IMR-90 (cell line): ENCODE results near the gene NABP1. TPM values are rescaled to one million over a fixed set of nuclear protein-coding genes. Genes with fewer than 3 reads are reported as not detected.
A peak's percentile ranks its signal among the peaks of the same experiment; 100 is the strongest.

Source experiments
- ATAC-seq: fragments of 200-7000 bp; cut with Tn5 transposase; 2 replicates; pipeline ENCODE4 v1.9.1; 2020; ENCODE audit warnings: low read depth, mild to moderate bottlenecking, moderate library complexity
- BruUV-seq: library from RNA; stranded (reverse); fragments of 400-500 nt; replicated peaks from 2 replicates; lab custom pipeline; 2021; lab: Mats Ljungman, UMichigan
- CTCF ChIA-PET: fragments of 300-600 bp; formaldehyde crosslinking; extraction: SDS; loops from one replicate; lab custom pipeline; 2021; ENCODE audit warnings: antibody characterized with exemption; lab: Yijun Ruan, JAX
- POLR2A ChIA-PET: fragments of 300-600 bp; sonication (Branson Sonifier 250); formaldehyde crosslinking; loops from one replicate; lab custom pipeline; 2022; ENCODE audit warnings: antibody characterized with exemption; ENCODE audit not compliant: unreplicated experiment; lab: Charles Lee
- DNase-seq: peaks from one replicate; pipeline ENCODE4 v3.0.0; 2013
- H2AFZ ChIP-seq: replicated peaks from 2 replicates; pipeline ENCODE3; 2013; ENCODE audit warnings: low read length, mild to moderate bottlenecking; ENCODE audit not compliant: poor library complexity
- H2AK5ac ChIP-seq: 2 replicates; pipeline ENCODE4 v1.6.1; 2013; ENCODE audit warnings: low read depth, low read length, inconsistent platforms
- H2AK9ac ChIP-seq: replicated peaks from 2 replicates; pipeline ENCODE3; 2013; ENCODE audit warnings: mild to moderate bottlenecking, low read depth, low read length, moderate library complexity; ENCODE audit not compliant: poor library complexity
- H2BK120ac ChIP-seq: 2 replicates; pipeline ENCODE4 v1.6.1; 2013; ENCODE audit warnings: low read depth, low read length, inconsistent platforms
- H2BK15ac ChIP-seq: 3 replicates; pipeline ENCODE4 v1.6.1; 2013; ENCODE audit warnings: low read depth, low read length, inconsistent platforms
- H2BK20ac ChIP-seq: 2 replicates; pipeline ENCODE4 v1.6.1; 2013; ENCODE audit warnings: low read depth, mild to moderate bottlenecking, inconsistent platforms, low read length, moderate library complexity
- H2BK5ac ChIP-seq: 2 replicates; pipeline ENCODE4 v1.6.1; 2013; ENCODE audit warnings: mild to moderate bottlenecking, low read depth, low read length, inconsistent platforms; ENCODE audit not compliant: poor library complexity, severe bottlenecking
- H3K14ac ChIP-seq: replicated peaks from 2 replicates; pipeline ENCODE4 v1.6.1; 2013; ENCODE audit warnings: low read depth, low read length, inconsistent platforms
- H3K18ac ChIP-seq: 2 replicates; pipeline ENCODE4 v1.6.1; 2013; ENCODE audit warnings: low read depth, low read length, control low read depth
- H3K23ac ChIP-seq: 2 replicates; pipeline ENCODE4 v1.6.1; 2013; ENCODE audit warnings: low read depth, low read length, inconsistent platforms
- H3K27ac ChIP-seq: 2 replicates; pipeline ENCODE4 v1.5.1; 2013; ENCODE audit warnings: mild to moderate bottlenecking, control low read depth, low read length; ENCODE audit not compliant: insufficient read depth
- H3K27me3 ChIP-seq: 2 replicates; pipeline ENCODE4 v1.6.1; 2013; ENCODE audit warnings: low read length; ENCODE audit not compliant: control insufficient read depth, insufficient read depth
- H3K36me3 ChIP-seq: 2 replicates; pipeline ENCODE4 v1.6.1; 2013; ENCODE audit warnings: low read length, mixed read lengths; ENCODE audit not compliant: control insufficient read depth, insufficient read depth
- H3K4ac ChIP-seq: 2 replicates; pipeline ENCODE4 v1.6.1; 2013; ENCODE audit warnings: low read depth, low read length, inconsistent platforms
- H3K4me1 ChIP-seq: 2 replicates; pipeline ENCODE4 v1.6.1; 2013; ENCODE audit warnings: low read length, mixed read lengths; ENCODE audit not compliant: control insufficient read depth, insufficient read depth
- H3K4me2 ChIP-seq: 2 replicates; pipeline ENCODE4 v1.6.1; 2013; ENCODE audit warnings: low read depth, mild to moderate bottlenecking, control low read depth, low read length, moderate library complexity
- H3K4me3 ChIP-seq: 2 replicates; pipeline ENCODE4 v1.5.1; 2013; ENCODE audit warnings: low read depth, mild to moderate bottlenecking, control low read depth, low read length, moderate library complexity; ENCODE audit not compliant: insufficient read depth
- H3K56ac ChIP-seq: 2 replicates; pipeline ENCODE4 v1.6.1; 2013; ENCODE audit warnings: low read length, inconsistent platforms; ENCODE audit not compliant: insufficient read depth; ENCODE audit errors: extremely low read depth
- H3K79me1 ChIP-seq, 2 experiments: 2 replicates each; pipeline ENCODE4 v1.6.1; 2013; ENCODE audit warnings: low read length in 2 of 2, inconsistent platforms in 1 of 2, low read depth in 1 of 2
- H3K9ac ChIP-seq: 2 replicates; pipeline ENCODE4 v1.6.1; 2013; ENCODE audit warnings: low read depth, low read length, control low read depth
- H3K9me1 ChIP-seq: 2 replicates; pipeline ENCODE4 v1.6.1; 2013; ENCODE audit warnings: low read length, inconsistent platforms; ENCODE audit not compliant: insufficient read depth
- H3K9me3 ChIP-seq: 2 replicates; pipeline ENCODE4 v1.6.1; 2013; ENCODE audit warnings: low read length; ENCODE audit not compliant: control insufficient read depth, insufficient read depth
- H4K20me1 ChIP-seq: 2 replicates; pipeline ENCODE4 v1.6.1; 2013; ENCODE audit warnings: low read length, inconsistent platforms; ENCODE audit not compliant: insufficient read depth
- H4K5ac ChIP-seq: 2 replicates; pipeline ENCODE4 v1.6.1; 2013; ENCODE audit warnings: mild to moderate bottlenecking, low read depth, low read length, control low read depth
- H4K8ac ChIP-seq, 2 experiments: 2 replicates each; pipeline ENCODE4 v1.6.1; 2013; ENCODE audit warnings: low read depth in 2 of 2, low read length in 2 of 2, control low read depth in 1 of 2, inconsistent platforms in 1 of 2
- H4K91ac ChIP-seq: 2 replicates; pipeline ENCODE4 v1.6.1; 2013; ENCODE audit warnings: low read depth, low read length, inconsistent platforms; ENCODE audit not compliant: insufficient read depth
- BHLHE40 ChIP-seq: fragments of 150-350 bp; IDR thresholded peaks from 2 replicates; pipeline ENCODE4 v1.6.1; 2016; ENCODE audit warnings: mild to moderate bottlenecking, low read depth, low read length
- CEBPB ChIP-seq: IDR thresholded peaks from 2 replicates; pipeline ENCODE4 v1.6.1; 2012; ENCODE audit warnings: low read depth, low read length, improper control_type of control experiment
- CHD1 ChIP-seq: IDR thresholded peaks from 2 replicates; pipeline ENCODE4 v1.6.1; 2012; ENCODE audit warnings: low read depth, low read length, improper control_type of control experiment
- CTCF ChIP-seq: conservative IDR thresholded peaks from 2 replicates; pipeline ENCODE4 v1.5.1; 2012; ENCODE audit warnings: mild to moderate bottlenecking, low read depth, low read length, improper control_type of control experiment
- ELK1 ChIP-seq: fragments of 150-350 bp; IDR thresholded peaks from 2 replicates; pipeline ENCODE4 v1.6.1; 2016; ENCODE audit warnings: low read depth, mild to moderate bottlenecking, low read length, moderate library complexity, borderline replicate concordance
- MAFK ChIP-seq: IDR thresholded peaks from 2 replicates; pipeline ENCODE4 v1.6.1; 2012; ENCODE audit warnings: low read depth, low read length, improper control_type of control experiment
- MAZ ChIP-seq: IDR thresholded peaks from 2 replicates; pipeline ENCODE4 v1.6.1; 2012; ENCODE audit warnings: low read depth, mild to moderate bottlenecking, low read length, improper control_type of control experiment, moderate library complexity, borderline replicate concordance
- MXI1 ChIP-seq: IDR thresholded peaks from 2 replicates; pipeline ENCODE4 v1.6.1; 2012; ENCODE audit warnings: low read depth, mild to moderate bottlenecking, low read length, moderate library complexity, borderline replicate concordance
- NFE2L2 ChIP-seq: fragments of 150-350 bp; IDR thresholded peaks from 2 replicates; pipeline ENCODE4 v1.6.1; 2016; ENCODE audit warnings: low read depth, mild to moderate bottlenecking, low read length
- POLR2A ChIP-seq: IDR thresholded peaks from 2 replicates; pipeline ENCODE4 v1.6.1; 2012; ENCODE audit warnings: mild to moderate bottlenecking, low read depth, low read length
- RAD21 ChIP-seq: IDR thresholded peaks from 2 replicates; pipeline ENCODE4 v1.6.1; 2012; ENCODE audit warnings: low read length, improper control_type of control experiment
- RFX5 ChIP-seq: IDR thresholded peaks from 2 replicates; pipeline ENCODE4 v1.8.0; 2012; ENCODE audit warnings: low read depth, mild to moderate bottlenecking, low read length, moderate library complexity
- SMC3 ChIP-seq: fragments of 150-350 bp; IDR thresholded peaks from 2 replicates; pipeline ENCODE4 v1.6.1; 2016; ENCODE audit warnings: low read depth, mild to moderate bottlenecking, antibody characterized with exemption, low read length, moderate library complexity
- USF2 ChIP-seq: fragments of 150-350 bp; IDR thresholded peaks from 2 replicates; pipeline ENCODE4 v1.6.1; 2017; ENCODE audit warnings: mild to moderate bottlenecking, antibody characterized with exemption, low read length, low read depth
- WGBS, 2 experiments: methylation state at CpG; one replicate each; pipeline versions ENCODE4 v1.1.5 to v1.1.7; 2013; ENCODE audit warnings: missing lambda C conversion rate in 2 of 2; ENCODE audit not compliant: insufficient read length in 1 of 2; ENCODE audit errors: extremely low coverage in 2 of 2; 5-methylcytosine and 5-hydroxymethylcytosine counted together
- dilution Hi-C: fragments of 300-500 bp; cut with HindIII; formaldehyde crosslinking; loops from one replicate; pipeline ENCODE4 v1.14.3; 2018; ENCODE audit warnings: low sequenced_read_pairs; ENCODE audit not compliant: unreplicated experiment
- in situ Hi-C: fragments of 300-500 bp; cut with MboI; formaldehyde crosslinking; loops from 3 replicates; pipeline ENCODE4 v1.14.3; 2019; ENCODE audit warnings: low sequenced_read_pairs, inconsistent platforms, mixed read lengths
- intact Hi-C: fragments of 100-400 bp; cut with micrococcal nuclease; formaldehyde crosslinking; loops from 2 replicates; pipeline ENCODE4 v1.10.0; 2022
- polyA plus RNA-seq, 3 experiments: library from polyadenylated mRNA; depleted of rRNA; stranded (reverse); fragments of >200 nt; gene quantifications; 2 replicates each; pipeline ENCODE4 v1.2.3, GENCODE V29; 2012; ENCODE audit warnings: low replicate concordance in 1 of 3
- total RNA-seq: library from RNA; depleted of rRNA; stranded (reverse); fragments of >200 nt; gene quantifications from 2 replicates; pipeline ENCODE4 v1.2.3, GENCODE V29; 2012

Gene NABP1
- total and polyA plus RNA-seq, 2 of the 4 experiments (the other 2 are of a cell fraction): 57.7 to 73.3 TPM

- 0 out of 2 replicates have a peak overlapping the region, but pooled peaks have one; percentile 4 for H3K23ac ChIP-seq
- peak overlapping the region; percentile 79 for H2BK120ac ChIP-seq
- ChIA-PET CTCF (no interaction called here), POLR2A (no interaction called here)
- H2AK5ac ChIP-seq: 0 out of 2 replicates have a peak overlapping the region, but pooled peaks have one; percentile 2
- intact Hi-C loops (no loop called here), in situ Hi-C loops (no loop called here), dilution Hi-C loops (no loop called here)
- no peak overlapping the region for H2BK5ac ChIP-seq
- H3K27ac ChIP-seq: no peak overlapping the region
- H3K9me1 ChIP-seq: peaks cover 3% of the 10 kb centered on the region
- peak overlapping the region in 1 of 2 experiments; percentile 69; a peak in 1 of 4 replicates for H4K8ac ChIP-seq
- H4K5ac ChIP-seq: peak overlapping the region; percentile 64; the same call in 1 of the 2 replicates
- H3K9ac ChIP-seq: no peak overlapping the region
- H3K56ac ChIP-seq: no peak overlapping the region
- H4K20me1 ChIP-seq: no peaks in the 10 kb centered on the region
- H3K9me3 ChIP-seq: no peaks in the 10 kb centered on the region
- H2AK9ac ChIP-seq: no peak overlapping the region
- H3K79me1 ChIP-seq: no peaks in the 10 kb centered on the region
- no peaks in the 10 kb centered on the region for H3K27me3 ChIP-seq
- peak overlapping the region; percentile 60 for H3K4ac ChIP-seq
- H3K4me2 ChIP-seq: no peak overlapping the region
- ATAC-seq (0 out of 2 replicates have a peak, but pooled peaks have one; percentile 49), DNase-seq (peak; percentile 36)
- no TSS peak for BruUV-seq
- no peaks in the 10 kb centered on the region for H3K36me3 ChIP-seq
- peak overlapping the region; percentile 77 for H2BK20ac ChIP-seq
- peak overlapping the region; percentile 73 for H2AFZ ChIP-seq
- 0 out of 3 replicates have a peak overlapping the region, but pooled peaks have one; percentile 3 for H2BK15ac ChIP-seq
- H3K4me1 ChIP-seq: peaks cover 4% of the 10 kb centered on the region; the same call in 1 of the 2 replicates
- WGBS, 2 experiments: no CpG with 5 or more reads among the region's 3 CpGs
- H4K91ac ChIP-seq: peak overlapping the region; percentile 11; the same call in 1 of the 2 replicates
- H3K18ac ChIP-seq: peak overlapping the region; percentile 64
- peak overlapping the region; percentile 57 for H3K14ac ChIP-seq
- no peak overlapping the region for H3K4me3 ChIP-seq
- no peak for TF ChIP-seq MAZ
- TF ChIP-seq NFE2L2: no peak
- TF ChIP-seq ELK1: no peak
- TF ChIP-seq CHD1: no peak
- TF ChIP-seq MAFK: no peak
- TF ChIP-seq BHLHE40: no peak
- TF ChIP-seq POLR2A: no peak
- TF ChIP-seq CTCF: no peak
- no peak for TF ChIP-seq SMC3
- TF ChIP-seq RAD21: no peak
- no peak for TF ChIP-seq USF2
- TF ChIP-seq MXI1: no peak
- no peak for TF ChIP-seq RFX5
- no peak for TF ChIP-seq CEBPB
Observed at GRCh38 chr2:191650896-191651773, 26.8 kb upstream of the NABP1 start.
